NAMALWA (cell line): Measurements from ENCODE around the gene VENTX.

ENCODE experiments used
- DNase-seq: peaks from one replicate; pipeline ENCODE4 v3.0.0-alpha.2; 2015; ENCODE audit warnings: low spot score

The VENTX gene

GRCh38 chr10:133235265-133235855 lies 2.3 kb upstream of the VENTX start:
- DNase-seq: no peak

- DNase-seq: no peak
Measured at GRCh38 chr10:133235932-133236331, 1.7 kb upstream of the VENTX start.

- DNase-seq: no peak
Measured at GRCh38 chr10:133236401-133237240, 1.0 kb upstream of the VENTX start.

- no peak for DNase-seq
Measured at GRCh38 chr10:133237241-133237587, 441 bp upstream of the VENTX start.

GRCh38 chr10:133238466-133238804 lies 780 bp downstream of the VENTX start:
- DNase-seq: no peak

- DNase-seq: no peak
Measured at GRCh38 chr10:133239990-133240389, 2.3 kb downstream of the VENTX start.

GRCh38 chr10:133241501-133242205 lies 4.0 kb downstream of the VENTX start:
- no peak for DNase-seq

- DNase-seq: no peak
Measured at GRCh38 chr10:133242611-133243356, 5.1 kb downstream of the VENTX start.

GRCh38 chr10:133243593-133243992 lies 5.9 kb downstream of the VENTX start:
- DNase-seq: no peak

- DNase-seq: no peak
Measured at GRCh38 chr10:133245439-133246235, 8.0 kb downstream of the VENTX start.

- no peak for DNase-seq
Measured at GRCh38 chr10:133246236-133246626, 8.6 kb downstream of the VENTX start.

- DNase-seq: no peak
Measured at GRCh38 chr10:133247681-133248333, 10.2 kb downstream of the VENTX start.

GRCh38 chr10:133248334-133248715 lies 10.7 kb downstream of the VENTX start:
- DNase-seq: no peak

- no peak for DNase-seq
Measured at GRCh38 chr10:133249094-133249780, 11.6 kb downstream of the VENTX start.

GRCh38 chr10:133249975-133250754 lies 12.5 kb downstream of the VENTX start:
- DNase-seq: no peak

- no peak for DNase-seq
Measured at GRCh38 chr10:133251388-133252222, 13.9 kb downstream of the VENTX start.

- DNase-seq: no peak
Measured at GRCh38 chr10:133252223-133252552, 14.5 kb downstream of the VENTX start.

- no peak for DNase-seq
Measured at GRCh38 chr10:133253361-133253955, 15.8 kb downstream of the VENTX start.
